ENCODE data around the gene ZBTB40. TPM values are rescaled to one million over a fixed set of nuclear protein-coding genes. Genes with fewer than 3 reads are reported as not detected.

The ZBTB40 gene
- total and polyA plus RNA-seq, 10 of the 15 experiments (the other 5 are each of a cell fraction or from before 2014, with no cell fraction given): 1.9 to 14.4 (median 9.0) TPM

DNA sequence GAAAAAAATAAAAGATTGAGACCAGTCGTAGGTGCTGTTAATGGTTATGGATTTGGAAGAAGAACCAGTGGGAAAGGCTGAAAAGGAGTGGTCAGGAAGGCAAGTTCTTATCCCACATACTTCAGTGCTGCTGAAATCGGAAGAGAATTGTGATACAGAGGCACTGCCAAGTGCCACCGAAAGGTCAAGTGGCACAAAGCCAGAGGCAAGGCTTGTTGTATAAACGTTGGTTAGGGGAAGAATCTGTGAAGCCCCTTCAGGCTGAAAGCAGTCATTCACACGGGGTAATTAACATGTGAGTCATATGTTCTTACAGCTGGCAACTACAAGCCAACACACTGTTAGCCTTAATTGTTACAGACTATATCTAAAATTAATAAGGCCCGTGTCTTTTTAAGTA is 48.8 kb downstream of the ZBTB40 start:
- FAIRE-seq: no peak

DNA sequence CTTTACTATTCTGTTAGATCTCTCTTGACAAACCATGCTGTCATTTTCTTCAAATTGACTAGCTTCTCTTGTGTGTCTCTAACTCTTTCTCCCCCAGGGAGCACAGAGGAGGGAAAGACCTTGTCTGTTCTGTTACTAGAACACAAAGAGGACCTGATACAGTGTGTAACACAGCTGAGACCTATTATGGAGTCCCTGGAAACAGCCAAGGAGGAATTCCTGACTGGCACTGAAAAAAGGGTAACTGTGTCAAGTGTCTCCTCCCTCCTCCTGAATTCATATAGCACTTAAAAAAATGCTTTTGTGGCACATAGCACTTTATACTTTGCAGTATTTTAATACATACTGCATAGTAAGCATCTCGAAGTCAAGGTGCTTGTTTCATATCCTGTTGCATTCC is 50.6 kb downstream of the ZBTB40 start:
- DNase-seq (ENCODE audit: low read depth, low spot score) (no peak), FAIRE-seq (no peak), ATAC-seq (no peak)
- no peak overlapping the region for H3K27ac ChIP-seq (ENCODE audit: control insufficient read depth, insufficient read depth)
- ChIA-PET POLR2A (no interaction called here), CTCF (no interaction called here), SMC1A (ENCODE audit: uncharacterized antibody, unreplicated experiment) (interaction anchor here (0.7 kb wide), 1 partner anchor 85 kb away, joined by 3 read pairs; no protein-coding TSS in a partner anchor), RAD21 (ENCODE audit: unreplicated experiment) (no interaction called here)
- no peak overlapping the region for H3K4me3 ChIP-seq
- no TSS peak for BruUV-seq (replicated peaks)
- H3K36me3 ChIP-seq (ENCODE audit: control insufficient read depth in 2 of 2, insufficient read depth in 2 of 2, low read length in 1 of 2): peaks cover 1 to 18% of the 10 kb centered on the region in 2 experiments; a peak in 3 of 4 replicates
- no peaks in the 10 kb centered on the region for H3K27me3 ChIP-seq (replicated peaks in 1 of 2; ENCODE audit: control insufficient read depth in 2 of 2, insufficient read depth in 2 of 2, low read length in 1 of 2)
- no peaks in the 10 kb centered on the region for H3K4me1 ChIP-seq (ENCODE audit: control insufficient read depth, insufficient read depth, low read length)
- WGBS (ENCODE audit: insufficient coverage, insufficient replicate concordance, low lambda C conversion rate, missing lambda C conversion rate): 43% methylated on average over 1 of the region's 1 CpG
- intact Hi-C loops (cut with micrococcal nuclease; ENCODE audit: unreplicated experiment) (no loop called here), in situ Hi-C loops (cut with MboI) (no loop called here)
- H4K20me1 ChIP-seq (ENCODE audit: control insufficient read depth, insufficient read depth): no peaks in the 10 kb centered on the region
- no peak overlapping the region for H3K4me2 ChIP-seq (ENCODE audit: control insufficient read depth, insufficient read depth)
- TF ChIP-seq, protein P1, sequence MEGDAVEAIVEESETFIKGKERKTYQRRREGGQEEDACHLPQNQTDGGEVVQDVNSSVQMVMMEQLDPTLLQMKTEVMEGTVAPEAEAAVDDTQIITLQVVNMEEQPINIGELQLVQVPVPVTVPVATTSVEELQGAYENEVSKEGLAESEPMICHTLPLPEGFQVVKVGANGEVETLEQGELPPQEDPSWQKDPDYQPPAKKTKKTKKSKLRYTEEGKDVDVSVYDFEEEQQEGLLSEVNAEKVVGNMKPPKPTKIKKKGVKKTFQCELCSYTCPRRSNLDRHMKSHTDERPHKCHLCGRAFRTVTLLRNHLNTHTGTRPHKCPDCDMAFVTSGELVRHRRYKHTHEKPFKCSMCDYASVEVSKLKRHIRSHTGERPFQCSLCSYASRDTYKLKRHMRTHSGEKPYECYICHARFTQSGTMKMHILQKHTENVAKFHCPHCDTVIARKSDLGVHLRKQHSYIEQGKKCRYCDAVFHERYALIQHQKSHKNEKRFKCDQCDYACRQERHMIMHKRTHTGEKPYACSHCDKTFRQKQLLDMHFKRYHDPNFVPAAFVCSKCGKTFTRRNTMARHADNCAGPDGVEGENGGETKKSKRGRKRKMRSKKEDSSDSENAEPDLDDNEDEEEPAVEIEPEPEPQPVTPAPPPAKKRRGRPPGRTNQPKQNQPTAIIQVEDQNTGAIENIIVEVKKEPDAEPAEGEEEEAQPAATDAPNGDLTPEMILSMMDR (IDR thresholded peaks at IDR 0.05 in 2 of 3, conservative IDR thresholded peaks at IDR 0.05 in 1 of 3; ENCODE audit: control insufficient read depth in 2 of 3, extremely low read depth in 1 of 3, insufficient read depth in 1 of 3, low read depth in 3 of 3, low read length in 3 of 3): no peak
- H3K9me3 ChIP-seq (replicated peaks; ENCODE audit: control insufficient read depth, insufficient read depth, low read length): no peaks in the 10 kb centered on the region
- no peak overlapping the region for H2AFZ ChIP-seq (ENCODE audit: control insufficient read depth, low read depth, low read length)
- H3K9ac ChIP-seq (ENCODE audit: control insufficient read depth, insufficient read depth, low read length): no peak overlapping the region
- H3K79me2 ChIP-seq (ENCODE audit: control insufficient read depth, insufficient read depth, low read length): no peaks in the 10 kb centered on the region

More for the DNA sequence above, 48.8 kb downstream of the ZBTB40 start:
- H3K9me3 ChIP-seq (replicated peaks; ENCODE audit: control insufficient read depth, insufficient read depth, low read length): no peaks in the 10 kb centered on the region
- no peak for DNase-seq (ENCODE audit: low read depth, low spot score)
- CTCF ChIA-PET: interaction anchor here (1.4 kb wide), 1 partner anchor 12 kb away, joined by 3 read pairs; no protein-coding TSS in a partner anchor
- H3K4me1 ChIP-seq (ENCODE audit: control insufficient read depth, insufficient read depth, low read length): no peaks in the 10 kb centered on the region
- H3K4me2 ChIP-seq (ENCODE audit: control insufficient read depth, insufficient read depth): no peak overlapping the region
- SMC1A ChIA-PET (ENCODE audit: uncharacterized antibody, unreplicated experiment): no interaction called here
- intact Hi-C loops (cut with micrococcal nuclease; ENCODE audit: unreplicated experiment): no loop called here
- TF ChIP-seq, protein P2, sequence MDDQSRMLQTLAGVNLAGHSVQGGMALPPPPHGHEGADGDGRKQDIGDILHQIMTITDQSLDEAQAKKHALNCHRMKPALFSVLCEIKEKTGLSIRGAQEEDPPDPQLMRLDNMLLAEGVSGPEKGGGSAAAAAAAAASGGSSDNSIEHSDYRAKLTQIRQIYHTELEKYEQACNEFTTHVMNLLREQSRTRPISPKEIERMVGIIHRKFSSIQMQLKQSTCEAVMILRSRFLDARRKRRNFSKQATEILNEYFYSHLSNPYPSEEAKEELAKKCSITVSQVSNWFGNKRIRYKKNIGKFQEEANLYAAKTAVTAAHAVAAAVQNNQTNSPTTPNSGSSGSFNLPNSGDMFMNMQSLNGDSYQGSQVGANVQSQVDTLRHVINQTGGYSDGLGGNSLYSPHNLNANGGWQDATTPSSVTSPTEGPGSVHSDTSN (IDR thresholded peaks at IDR 0.05; ENCODE audit: insufficient replicate concordance, low read depth, low read length): no peak
- TF ChIP-seq RUNX3 (IDR thresholded peaks at IDR 0.05; ENCODE audit: low read length) (no peak), ZNF217 (IDR thresholded peaks at IDR 0.05) (no peak), SREBF2 (IDR thresholded peaks at IDR 0.05; ENCODE audit: low read length) (no peak), CREM (IDR thresholded peaks at IDR 0.05; ENCODE audit: low read depth) (no peak)
- no peak overlapping the region for H3K4me3 ChIP-seq
- WGBS (ENCODE audit: insufficient coverage, insufficient replicate concordance, low lambda C conversion rate, missing lambda C conversion rate): 68% methylated on average over 6 of the region's 6 CpGs
- H3K9ac ChIP-seq (ENCODE audit: control insufficient read depth, insufficient read depth, low read length): no peak overlapping the region
- POLR2A ChIA-PET: no interaction called here
- no peak overlapping the region for H2AFZ ChIP-seq (ENCODE audit: control insufficient read depth, low read depth, low read length)
- RAD21 ChIA-PET (ENCODE audit: unreplicated experiment): no interaction called here
- no peaks in the 10 kb centered on the region for H3K79me2 ChIP-seq (ENCODE audit: control insufficient read depth, insufficient read depth, low read length)
- in situ Hi-C loops (cut with MboI): no loop called here
- H3K27ac ChIP-seq (ENCODE audit: control insufficient read depth, insufficient read depth): no peak overlapping the region
- no peak for ATAC-seq
- H3K36me3 ChIP-seq (ENCODE audit: control insufficient read depth in 2 of 2, insufficient read depth in 2 of 2, low read length in 1 of 2): peaks cover 3 to 4% of the 10 kb centered on the region in 2 experiments
- no TSS peak for BruUV-seq (replicated peaks)
- no peaks in the 10 kb centered on the region for H3K27me3 ChIP-seq (replicated peaks in 1 of 2; ENCODE audit: control insufficient read depth in 2 of 2, insufficient read depth in 2 of 2, low read length in 1 of 2)
- H4K20me1 ChIP-seq (ENCODE audit: control insufficient read depth, insufficient read depth): no peaks in the 10 kb centered on the region

Measured in GM12878 (cell line).